Activated naive CD8-positive, alpha-beta T cell treated with anti-CD3 and anti-CD28 coated beads, Interleukin-2, amount 50 U/mL, for 24 hours (primary cell): ENCODE data around the gene AP2B1.

Experiments
- ATAC-seq: fragments of 150-1000 bp; cut with Tn5 transposase; one replicate; pipeline ENCODE4 v1.10.0; 2021
- DNase-seq: peaks from one replicate; pipeline ENCODE4 v3.0.0; 2021
- H3K27ac Mint-ChIP-seq: one replicate; pipeline ENCODE4 v1.8.0; 2021; ENCODE audit warnings: mild to moderate bottlenecking, mixed read lengths
- H3K27me3 Mint-ChIP-seq: one replicate; pipeline ENCODE4 v1.8.0; 2021; ENCODE audit warnings: mixed read lengths
- H3K36me3 Mint-ChIP-seq: one replicate; pipeline ENCODE4 v1.8.0; 2021; ENCODE audit warnings: low read depth, mixed read lengths
- H3K4me1 Mint-ChIP-seq: one replicate; pipeline ENCODE4 v1.8.0; 2021; ENCODE audit warnings: mixed read lengths
- H3K4me3 Mint-ChIP-seq: one replicate; pipeline ENCODE4 v1.8.0; 2021; ENCODE audit warnings: mild to moderate bottlenecking, moderate library complexity, mixed read lengths
- H3K9me3 Mint-ChIP-seq: one replicate; pipeline ENCODE4 v1.8.0; 2021; ENCODE audit warnings: mixed read lengths

The AP2B1 gene

GRCh38 chr17:35710950-35711349 lies 123.8 kb downstream of the AP2B1 start:
- H3K27ac Mint-ChIP-seq = no peak overlapping the region
- H3K4me1 Mint-ChIP-seq = peaks cover 19% of the 10 kb centered on the region
- H3K4me3 Mint-ChIP-seq = no peak overlapping the region
- peaks cover 24% of the 10 kb centered on the region for H3K36me3 Mint-ChIP-seq
- no peaks in the 10 kb centered on the region for H3K9me3 Mint-ChIP-seq
- no peaks in the 10 kb centered on the region for H3K27me3 Mint-ChIP-seq
- DNase-seq = no peak
- ATAC-seq = no peak

GRCh38 chr17:35713069-35713728 lies 126.1 kb downstream of the AP2B1 start:
- no peak overlapping the region for H3K4me3 Mint-ChIP-seq
- H3K36me3 Mint-ChIP-seq = peaks cover 34% of the 10 kb centered on the region
- peaks cover 11% of the 10 kb centered on the region for H3K4me1 Mint-ChIP-seq
- no peak for DNase-seq
- no peaks in the 10 kb centered on the region for H3K9me3 Mint-ChIP-seq
- no peaks in the 10 kb centered on the region for H3K27me3 Mint-ChIP-seq
- no peak overlapping the region for H3K27ac Mint-ChIP-seq
- peak; percentile 54 for ATAC-seq

- ATAC-seq (no peak), DNase-seq (no peak)
- Mint-ChIP-seq H3K4me3 (no peak overlapping the region), H3K27me3 (no peaks in the 10 kb centered on the region), H3K36me3 (peaks cover 39% of the 10 kb centered on the region), H3K4me1 (peaks cover 3% of the 10 kb centered on the region), H3K9me3 (no peaks in the 10 kb centered on the region), H3K27ac (no peak overlapping the region)
These were observed 127.9 kb downstream of the AP2B1 start for GRCh38 chr17:35714988-35715387.

GRCh38 chr17:35715416-35715815 lies 128.3 kb downstream of the AP2B1 start:
- Mint-ChIP-seq H3K27me3 (no peaks in the 10 kb centered on the region), H3K36me3 (peaks cover 38% of the 10 kb centered on the region), H3K4me1 (peaks cover 3% of the 10 kb centered on the region), H3K9me3 (no peaks in the 10 kb centered on the region), H3K4me3 (no peak overlapping the region), H3K27ac (no peak overlapping the region)
- DNase-seq (no peak), ATAC-seq (no peak)

GRCh38 chr17:35716173-35716572 lies 129.1 kb downstream of the AP2B1 start:
- H3K4me3 Mint-ChIP-seq = no peak overlapping the region
- H3K36me3 Mint-ChIP-seq = peaks cover 36% of the 10 kb centered on the region
- ATAC-seq = no peak

GRCh38 chr17:35716897-35717465 lies 129.9 kb downstream of the AP2B1 start:
- Mint-ChIP-seq H3K36me3 (peaks cover 31% of the 10 kb centered on the region), H3K4me3 (no peak overlapping the region), H3K27me3 (no peaks in the 10 kb centered on the region), H3K9me3 (no peaks in the 10 kb centered on the region), H3K4me1 (peaks cover 2% of the 10 kb centered on the region), H3K27ac (no peak overlapping the region)
- no peak for ATAC-seq
- no peak for DNase-seq

More at GRCh38 chr17:35716173-35716572, 129.1 kb downstream of the AP2B1 start:
- DNase-seq = no peak
- no peaks in the 10 kb centered on the region for H3K9me3 Mint-ChIP-seq
- no peaks in the 10 kb centered on the region for H3K27me3 Mint-ChIP-seq
- no peak overlapping the region for H3K27ac Mint-ChIP-seq
- peaks cover 3% of the 10 kb centered on the region for H3K4me1 Mint-ChIP-seq

- Mint-ChIP-seq H3K36me3 (peaks cover 30% of the 10 kb centered on the region), H3K4me1 (no peaks in the 10 kb centered on the region), H3K9me3 (no peaks in the 10 kb centered on the region), H3K27ac (no peak overlapping the region), H3K4me3 (no peak overlapping the region), H3K27me3 (no peaks in the 10 kb centered on the region)
- ATAC-seq = no peak
- no peak for DNase-seq
These were observed 130.4 kb downstream of the AP2B1 start for GRCh38 chr17:35717475-35717874.

GRCh38 chr17:35723735-35724134 lies 136.6 kb downstream of the AP2B1 start:
- no peak for ATAC-seq
- H3K4me3 Mint-ChIP-seq = no peak overlapping the region
- H3K27me3 Mint-ChIP-seq = no peaks in the 10 kb centered on the region
- no peak overlapping the region for H3K27ac Mint-ChIP-seq
- DNase-seq = no peak
- H3K9me3 Mint-ChIP-seq = no peaks in the 10 kb centered on the region
- H3K36me3 Mint-ChIP-seq = peaks cover 30% of the 10 kb centered on the region
- H3K4me1 Mint-ChIP-seq = no peaks in the 10 kb centered on the region

- ATAC-seq = no peak
- H3K27me3 Mint-ChIP-seq = no peaks in the 10 kb centered on the region
- no peaks in the 10 kb centered on the region for H3K4me1 Mint-ChIP-seq
- H3K27ac Mint-ChIP-seq = no peak overlapping the region
- no peak for DNase-seq
- H3K4me3 Mint-ChIP-seq = no peak overlapping the region
- no peaks in the 10 kb centered on the region for H3K9me3 Mint-ChIP-seq
- peaks cover 24% of the 10 kb centered on the region for H3K36me3 Mint-ChIP-seq
These were observed 137.9 kb downstream of the AP2B1 start for GRCh38 chr17:35725058-35725457.

GRCh38 chr17:35725802-35726126 lies 138.6 kb downstream of the AP2B1 start:
- no peak for ATAC-seq
- Mint-ChIP-seq H3K9me3 (no peaks in the 10 kb centered on the region), H3K27me3 (no peaks in the 10 kb centered on the region), H3K4me1 (peaks cover 5% of the 10 kb centered on the region), H3K27ac (no peak overlapping the region), H3K36me3 (peaks cover 23% of the 10 kb centered on the region), H3K4me3 (no peak overlapping the region)
- DNase-seq = no peak

GRCh38 chr17:35726127-35726952 lies 139.2 kb downstream of the AP2B1 start:
- ATAC-seq (no peak), DNase-seq (no peak)
- H3K4me3 Mint-ChIP-seq = no peak overlapping the region
- H3K36me3 Mint-ChIP-seq = peaks cover 23% of the 10 kb centered on the region
- no peaks in the 10 kb centered on the region for H3K9me3 Mint-ChIP-seq
- H3K27me3 Mint-ChIP-seq = no peaks in the 10 kb centered on the region
- no peak overlapping the region for H3K27ac Mint-ChIP-seq
- peaks cover 11% of the 10 kb centered on the region for H3K4me1 Mint-ChIP-seq

- no peak overlapping the region for H3K27ac Mint-ChIP-seq
- no peak for DNase-seq
These were observed 139.9 kb downstream of the AP2B1 start for GRCh38 chr17:35726953-35727460.

GRCh38 chr17:35727635-35728034 lies 140.5 kb downstream of the AP2B1 start:
- Mint-ChIP-seq H3K4me3 (no peak overlapping the region), H3K4me1 (peaks cover 11% of the 10 kb centered on the region), H3K27ac (no peak overlapping the region), H3K9me3 (no peaks in the 10 kb centered on the region), H3K27me3 (no peaks in the 10 kb centered on the region), H3K36me3 (peaks cover 23% of the 10 kb centered on the region)
- DNase-seq (no peak), ATAC-seq (no peak)

More at GRCh38 chr17:35726953-35727460, 139.9 kb downstream of the AP2B1 start:
- Mint-ChIP-seq H3K4me1 (peaks cover 11% of the 10 kb centered on the region), H3K9me3 (no peaks in the 10 kb centered on the region), H3K36me3 (peaks cover 23% of the 10 kb centered on the region), H3K4me3 (no peak overlapping the region), H3K27me3 (no peaks in the 10 kb centered on the region)
- no peak for ATAC-seq

GRCh38 chr17:35728551-35728950 lies 141.4 kb downstream of the AP2B1 start:
- Mint-ChIP-seq H3K9me3 (no peaks in the 10 kb centered on the region), H3K4me3 (no peak overlapping the region), H3K4me1 (peaks cover 11% of the 10 kb centered on the region), H3K36me3 (peaks cover 20% of the 10 kb centered on the region), H3K27ac (no peak overlapping the region), H3K27me3 (no peaks in the 10 kb centered on the region)
- ATAC-seq (no peak), DNase-seq (no peak)

- H3K9me3 Mint-ChIP-seq = no peaks in the 10 kb centered on the region
- H3K27me3 Mint-ChIP-seq = no peaks in the 10 kb centered on the region
- ATAC-seq (no peak), DNase-seq (no peak)
- peaks cover 11% of the 10 kb centered on the region for H3K4me1 Mint-ChIP-seq
- H3K27ac Mint-ChIP-seq = no peak overlapping the region
- H3K36me3 Mint-ChIP-seq = peaks cover 12% of the 10 kb centered on the region
- H3K4me3 Mint-ChIP-seq = no peak overlapping the region
These were observed 142.3 kb downstream of the AP2B1 start for GRCh38 chr17:35729405-35729833.
